ENCODE results near the gene TNF.
A peak's percentile ranks its signal among the peaks of the same experiment; 100 is the strongest.

Gene TNF

DNA sequence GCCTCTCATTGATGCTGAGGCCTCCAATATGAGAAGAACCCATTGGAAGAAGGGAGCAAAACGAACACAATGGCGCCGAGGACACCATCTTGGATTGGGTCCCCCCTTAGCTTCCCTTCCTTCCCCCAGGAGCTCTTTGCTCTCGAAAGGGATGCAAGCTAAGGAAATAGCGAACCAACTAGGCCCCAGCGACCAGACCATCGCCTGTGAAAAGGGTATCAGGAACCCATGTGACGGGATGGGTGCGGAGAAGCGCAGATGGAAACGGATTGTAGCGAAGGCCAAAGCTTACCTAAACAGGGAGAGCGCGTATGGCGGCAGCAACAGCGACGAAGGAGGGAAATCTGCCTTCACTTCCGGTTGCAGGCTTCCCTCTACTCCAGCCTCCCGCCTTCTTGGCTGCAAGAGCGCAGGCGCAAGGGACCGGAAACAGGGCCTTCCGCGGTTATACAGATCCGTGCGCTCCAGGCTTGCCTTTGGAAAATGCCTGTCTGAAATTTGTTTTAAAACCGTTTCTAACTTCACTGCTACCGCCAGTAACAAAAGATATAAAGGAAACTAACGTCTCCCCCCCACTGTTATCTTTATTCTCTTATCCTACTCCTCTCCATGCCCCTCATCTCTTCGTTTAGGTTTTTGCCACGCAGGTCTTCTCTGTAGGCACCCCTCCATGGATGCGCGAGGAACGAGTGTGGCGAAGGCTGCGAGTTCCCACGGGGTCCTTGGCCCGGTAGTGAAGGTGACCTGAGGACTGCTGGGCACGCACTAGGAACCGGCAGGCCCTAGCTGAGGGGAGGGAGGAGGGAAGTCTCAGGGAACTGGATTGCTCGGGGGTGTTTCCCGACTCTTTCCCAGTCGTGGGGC, 33.5 kb upstream of the TNF start, which contains the start of gene DDX39B:
TSS of gene DDX39B (minus strand) at position 346 of the 864 bp plus-strand sequence. CDS start 1,471 bp downstream, outside the sequence.
- Histone ChIP-seq H3K27me3 (ENCODE audit: insufficient read depth, low read depth) (no peaks in the 10 kb centered on the region), H3K79me2 (ENCODE audit: insufficient read depth, low read depth) (peaks cover 59% of the 10 kb centered on the region), H3K36me3 (ENCODE audit: insufficient read depth) (peaks cover 17% of the 10 kb centered on the region; the same call in 1 of the 2 replicates), H4K20me1 (ENCODE audit: insufficient read depth) (peaks cover 24% of the 10 kb centered on the region), H3K4me3 (IDR thresholded peaks at IDR 0.05; ENCODE audit: insufficient read depth, low read depth, low read length) (no peak within 1 kb of the TSS), H3K4me1 (ENCODE audit: low read depth, poor library complexity, severe bottlenecking) (peaks cover 35% of the 10 kb centered on the region), H3K9ac (peak within 1 kb of the TSS; percentile 95), H2AFZ (ENCODE audit: low read depth) (peak within 1 kb of the TSS; percentile 80), H3K4me2 (peak within 1 kb of the TSS; percentile 99), H3K27ac (peak within 1 kb of the TSS; percentile 94)
- TF ChIP-seq, protein P1, sequence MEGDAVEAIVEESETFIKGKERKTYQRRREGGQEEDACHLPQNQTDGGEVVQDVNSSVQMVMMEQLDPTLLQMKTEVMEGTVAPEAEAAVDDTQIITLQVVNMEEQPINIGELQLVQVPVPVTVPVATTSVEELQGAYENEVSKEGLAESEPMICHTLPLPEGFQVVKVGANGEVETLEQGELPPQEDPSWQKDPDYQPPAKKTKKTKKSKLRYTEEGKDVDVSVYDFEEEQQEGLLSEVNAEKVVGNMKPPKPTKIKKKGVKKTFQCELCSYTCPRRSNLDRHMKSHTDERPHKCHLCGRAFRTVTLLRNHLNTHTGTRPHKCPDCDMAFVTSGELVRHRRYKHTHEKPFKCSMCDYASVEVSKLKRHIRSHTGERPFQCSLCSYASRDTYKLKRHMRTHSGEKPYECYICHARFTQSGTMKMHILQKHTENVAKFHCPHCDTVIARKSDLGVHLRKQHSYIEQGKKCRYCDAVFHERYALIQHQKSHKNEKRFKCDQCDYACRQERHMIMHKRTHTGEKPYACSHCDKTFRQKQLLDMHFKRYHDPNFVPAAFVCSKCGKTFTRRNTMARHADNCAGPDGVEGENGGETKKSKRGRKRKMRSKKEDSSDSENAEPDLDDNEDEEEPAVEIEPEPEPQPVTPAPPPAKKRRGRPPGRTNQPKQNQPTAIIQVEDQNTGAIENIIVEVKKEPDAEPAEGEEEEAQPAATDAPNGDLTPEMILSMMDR (conservative IDR thresholded peaks at IDR 0.05; ENCODE audit: low read depth, low read length): no peak

DNA sequence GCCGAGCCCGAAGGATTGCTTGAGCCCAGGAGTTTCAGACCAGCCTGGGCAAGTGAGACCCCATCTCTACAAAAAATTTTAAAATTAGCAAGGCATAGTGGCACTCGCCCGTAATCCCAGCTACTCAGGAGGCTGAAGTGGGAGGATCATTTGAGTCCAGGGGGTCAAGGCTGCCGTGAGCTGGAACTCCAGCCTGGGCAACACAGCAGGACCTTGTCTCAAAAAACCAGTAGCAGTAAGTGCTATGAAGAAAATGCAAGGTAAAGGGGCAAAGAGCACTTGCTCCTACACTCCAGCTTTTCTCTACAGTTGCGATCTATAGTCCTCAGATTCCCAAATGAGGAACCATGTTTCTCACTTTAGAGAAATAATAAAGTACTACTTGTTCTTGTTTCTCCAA, 31.7 kb upstream of the TNF start:
- Histone ChIP-seq H2AFZ (ENCODE audit: low read depth) (no peak overlapping the region), H3K79me2 (ENCODE audit: insufficient read depth, low read depth) (peaks cover 50% of the 10 kb centered on the region), H3K27ac (no peak overlapping the region), H3K9ac (no peak overlapping the region), H3K4me2 (no peak overlapping the region), H4K20me1 (ENCODE audit: insufficient read depth) (peaks cover 13% of the 10 kb centered on the region), H3K27me3 (ENCODE audit: insufficient read depth, low read depth) (no peaks in the 10 kb centered on the region), H3K4me3 (IDR thresholded peaks at IDR 0.05; ENCODE audit: insufficient read depth, low read depth, low read length) (no peak overlapping the region), H3K4me1 (ENCODE audit: low read depth, poor library complexity, severe bottlenecking) (peaks cover 32% of the 10 kb centered on the region), H3K36me3 (ENCODE audit: insufficient read depth) (peaks cover 4% of the 10 kb centered on the region; the same call in 1 of the 2 replicates)
- TF ChIP-seq, protein P1 (conservative IDR thresholded peaks at IDR 0.05; ENCODE audit: low read depth, low read length): no peak

DNA sequence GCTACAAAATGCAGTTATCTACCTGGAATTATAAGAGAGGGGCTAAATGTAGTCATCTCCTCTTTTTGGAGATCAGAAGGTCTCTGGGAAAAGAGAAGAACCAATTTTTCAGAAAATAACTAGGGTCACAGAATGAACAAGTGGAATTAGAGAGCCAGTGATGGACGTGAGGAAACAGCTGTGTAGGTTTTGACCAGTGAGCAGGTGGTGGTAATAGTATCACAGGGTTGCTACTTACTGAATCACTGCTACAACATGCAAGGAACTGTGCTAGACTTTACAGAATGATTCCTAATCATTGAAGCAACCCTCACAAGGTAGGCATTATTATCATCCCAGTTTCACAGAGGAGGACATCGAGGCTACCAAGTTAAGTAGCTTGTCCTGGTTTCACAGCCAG, 30.7 kb upstream of the TNF start:
- H3K4me2 ChIP-seq: no peak overlapping the region
- H3K79me2 ChIP-seq (ENCODE audit: insufficient read depth, low read depth): peaks cover 40% of the 10 kb centered on the region
- H3K27me3 ChIP-seq (ENCODE audit: insufficient read depth, low read depth): no peaks in the 10 kb centered on the region
- peaks cover 6% of the 10 kb centered on the region; the same call in 1 of the 2 replicates for H4K20me1 ChIP-seq (ENCODE audit: insufficient read depth)
- H3K27ac ChIP-seq: no peak overlapping the region
- H3K4me3 ChIP-seq (IDR thresholded peaks at IDR 0.05; ENCODE audit: insufficient read depth, low read depth, low read length): no peak overlapping the region
- TF ChIP-seq, protein P1 (conservative IDR thresholded peaks at IDR 0.05; ENCODE audit: low read depth, low read length): no peak
- no peak overlapping the region for H2AFZ ChIP-seq (ENCODE audit: low read depth)
- no peak overlapping the region for H3K9ac ChIP-seq
- peaks cover 29% of the 10 kb centered on the region for H3K4me1 ChIP-seq (ENCODE audit: low read depth, poor library complexity, severe bottlenecking)
- H3K36me3 ChIP-seq (ENCODE audit: insufficient read depth): peaks cover 3% of the 10 kb centered on the region; the same call in 1 of the 2 replicates

DNA sequence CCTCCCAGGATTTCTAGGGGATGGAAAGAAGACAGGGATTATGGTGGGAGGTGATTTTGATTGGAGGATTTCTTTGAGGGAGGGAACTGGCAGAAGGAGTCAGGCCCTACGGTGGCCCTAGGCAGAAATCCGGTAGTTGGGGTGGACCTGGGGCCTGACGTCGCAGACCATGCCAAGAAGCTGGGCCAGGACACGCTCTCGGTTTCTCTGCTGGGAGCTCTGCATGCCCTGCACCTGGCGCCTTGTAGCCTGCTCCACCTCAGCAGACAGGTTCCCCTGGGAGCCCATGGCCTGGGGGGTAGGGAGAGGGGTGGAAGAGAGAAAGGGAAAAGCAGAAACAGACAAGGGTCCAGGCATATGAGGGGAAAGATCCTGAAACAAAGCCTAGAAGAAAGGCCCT, 30.1 kb upstream of the TNF start:
- H3K9ac ChIP-seq: no peak overlapping the region
- H3K27ac ChIP-seq: no peak overlapping the region
- TF ChIP-seq, protein P1 (conservative IDR thresholded peaks at IDR 0.05; ENCODE audit: low read depth, low read length): no peak
- H3K79me2 ChIP-seq (ENCODE audit: insufficient read depth, low read depth): peaks cover 33% of the 10 kb centered on the region
- H3K4me1 ChIP-seq (ENCODE audit: low read depth, poor library complexity, severe bottlenecking): peaks cover 23% of the 10 kb centered on the region
- H3K4me3 ChIP-seq (IDR thresholded peaks at IDR 0.05; ENCODE audit: insufficient read depth, low read depth, low read length): no peak overlapping the region
- peaks cover 3% of the 10 kb centered on the region; the same call in 1 of the 2 replicates for H3K36me3 ChIP-seq (ENCODE audit: insufficient read depth)
- no peaks in the 10 kb centered on the region for H3K27me3 ChIP-seq (ENCODE audit: insufficient read depth, low read depth)
- no peak overlapping the region for H3K4me2 ChIP-seq
- H4K20me1 ChIP-seq (ENCODE audit: insufficient read depth): peaks cover 2% of the 10 kb centered on the region; the same call in 1 of the 2 replicates
- no peak overlapping the region for H2AFZ ChIP-seq (ENCODE audit: low read depth)
